HG03097 (cell line): ENCODE results near the gene SLC27A3.

Source experiments
- ATAC-seq: cut with Tn5 transposase; IDR thresholded peaks from one replicate; pipeline ENCODE4 v1.9.1; 2021; ENCODE audit not compliant: unreplicated experiment, low FRiP score

SLC27A3 gene, protein sequence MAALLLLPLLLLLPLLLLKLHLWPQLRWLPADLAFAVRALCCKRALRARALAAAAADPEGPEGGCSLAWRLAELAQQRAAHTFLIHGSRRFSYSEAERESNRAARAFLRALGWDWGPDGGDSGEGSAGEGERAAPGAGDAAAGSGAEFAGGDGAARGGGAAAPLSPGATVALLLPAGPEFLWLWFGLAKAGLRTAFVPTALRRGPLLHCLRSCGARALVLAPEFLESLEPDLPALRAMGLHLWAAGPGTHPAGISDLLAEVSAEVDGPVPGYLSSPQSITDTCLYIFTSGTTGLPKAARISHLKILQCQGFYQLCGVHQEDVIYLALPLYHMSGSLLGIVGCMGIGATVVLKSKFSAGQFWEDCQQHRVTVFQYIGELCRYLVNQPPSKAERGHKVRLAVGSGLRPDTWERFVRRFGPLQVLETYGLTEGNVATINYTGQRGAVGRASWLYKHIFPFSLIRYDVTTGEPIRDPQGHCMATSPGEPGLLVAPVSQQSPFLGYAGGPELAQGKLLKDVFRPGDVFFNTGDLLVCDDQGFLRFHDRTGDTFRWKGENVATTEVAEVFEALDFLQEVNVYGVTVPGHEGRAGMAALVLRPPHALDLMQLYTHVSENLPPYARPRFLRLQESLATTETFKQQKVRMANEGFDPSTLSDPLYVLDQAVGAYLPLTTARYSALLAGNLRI

GRCh38 chr1:153774780-153775457, at the start of gene SLC27A3:
Gene SLC27A3 (plus strand): TSS chr1:153775407. CDS start chr1:153775498, 91 bp downstream.
- peak; percentile 18 for ATAC-seq

DNA sequence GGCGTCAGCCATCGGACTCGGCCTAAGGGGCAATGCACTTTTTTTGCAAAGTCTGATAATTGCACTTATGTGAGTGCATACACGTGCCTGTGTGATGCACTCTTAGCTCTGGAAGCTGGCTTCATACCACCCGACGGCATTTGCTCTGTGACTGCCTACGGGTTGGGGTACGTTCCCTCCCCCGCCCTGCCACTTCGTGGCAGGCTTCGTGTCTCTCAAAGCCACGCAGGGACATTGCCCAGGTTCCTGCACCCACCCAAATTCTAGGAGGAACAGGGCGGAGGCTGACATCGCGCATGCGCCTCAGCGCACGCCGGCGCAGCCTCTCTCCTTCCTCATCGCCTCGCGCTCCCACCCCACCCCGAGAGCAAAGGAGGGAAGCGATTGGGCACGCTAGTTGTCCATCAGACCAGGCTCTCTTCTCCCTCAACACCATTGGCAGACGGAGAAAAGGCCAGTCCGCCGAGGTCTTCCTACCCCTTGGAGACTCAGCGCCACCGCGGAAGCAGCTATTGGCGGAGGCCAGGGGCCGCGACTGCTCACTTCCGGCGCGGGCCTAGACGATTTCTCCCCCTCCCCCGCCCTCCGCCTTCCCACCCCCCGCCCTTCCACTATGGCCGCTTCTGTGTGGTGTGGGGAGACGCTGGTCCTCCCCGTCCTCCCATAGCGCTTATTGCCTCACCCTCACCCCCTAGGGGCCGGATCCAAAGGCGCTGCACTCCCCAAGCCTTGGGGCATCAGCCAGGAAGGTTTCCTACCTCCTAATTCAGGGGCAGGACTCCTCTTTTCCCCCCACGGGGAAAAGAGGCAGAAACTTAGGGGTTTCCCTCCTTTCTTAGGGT, 47.5 kb upstream of the SLC27A3 start, which contains the start of gene INTS3:
INTS3 (plus strand) TSS at position 588 of the 842 bp plus-strand sequence. CDS start 585 bp downstream, outside the sequence.
- peak; percentile 91 for ATAC-seq

- no peak for ATAC-seq
Measured at GRCh38 chr1:153728305-153729066, 46.7 kb upstream of the SLC27A3 start.

DNA sequence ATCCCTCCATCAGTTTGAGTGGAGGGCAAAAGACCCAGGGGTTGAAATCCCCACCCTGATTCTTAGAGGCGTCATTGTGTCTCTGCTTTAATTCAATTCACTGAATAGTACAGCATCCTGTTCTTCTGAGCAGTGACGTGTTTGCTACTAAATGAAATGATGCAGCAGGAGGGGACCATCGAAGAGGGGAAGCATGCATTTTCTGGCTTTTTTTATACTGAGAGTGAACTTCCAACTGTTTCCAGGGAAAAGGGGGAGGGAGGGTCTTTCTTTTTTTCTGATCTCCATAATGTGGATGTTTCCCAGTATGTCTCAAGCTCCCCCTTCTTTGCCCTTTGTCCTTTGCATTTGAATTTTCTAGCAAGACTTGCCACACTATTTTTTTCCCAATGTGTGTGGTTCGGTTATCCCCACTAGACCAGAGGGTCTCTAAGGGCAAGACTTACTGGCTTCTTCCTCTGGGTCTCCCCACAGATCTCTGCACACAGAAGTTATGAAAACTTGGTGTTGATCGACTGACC, 44.7 kb upstream of the SLC27A3 start:
- no peak for ATAC-seq

DNA sequence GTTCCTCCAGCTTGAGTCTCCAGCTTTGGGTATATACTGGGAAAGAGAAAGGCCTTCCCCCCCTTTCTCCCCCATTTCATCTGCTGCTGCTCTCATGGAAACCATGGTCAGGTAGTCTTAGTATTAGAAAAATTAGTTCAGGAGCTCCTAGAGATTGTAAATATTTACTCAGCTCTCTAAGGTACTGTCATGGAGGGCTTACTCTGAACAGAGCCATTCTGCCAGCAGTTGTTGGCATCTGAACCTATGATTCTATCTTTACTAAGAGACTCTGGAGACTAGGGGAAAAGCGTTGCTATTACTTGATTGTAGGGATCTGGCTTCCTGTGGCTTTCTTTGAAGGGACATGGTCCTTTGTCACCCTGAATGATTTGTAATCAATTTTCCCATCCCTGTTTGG, 41.2 kb upstream of the SLC27A3 start:
- ATAC-seq, result no peak

DNA sequence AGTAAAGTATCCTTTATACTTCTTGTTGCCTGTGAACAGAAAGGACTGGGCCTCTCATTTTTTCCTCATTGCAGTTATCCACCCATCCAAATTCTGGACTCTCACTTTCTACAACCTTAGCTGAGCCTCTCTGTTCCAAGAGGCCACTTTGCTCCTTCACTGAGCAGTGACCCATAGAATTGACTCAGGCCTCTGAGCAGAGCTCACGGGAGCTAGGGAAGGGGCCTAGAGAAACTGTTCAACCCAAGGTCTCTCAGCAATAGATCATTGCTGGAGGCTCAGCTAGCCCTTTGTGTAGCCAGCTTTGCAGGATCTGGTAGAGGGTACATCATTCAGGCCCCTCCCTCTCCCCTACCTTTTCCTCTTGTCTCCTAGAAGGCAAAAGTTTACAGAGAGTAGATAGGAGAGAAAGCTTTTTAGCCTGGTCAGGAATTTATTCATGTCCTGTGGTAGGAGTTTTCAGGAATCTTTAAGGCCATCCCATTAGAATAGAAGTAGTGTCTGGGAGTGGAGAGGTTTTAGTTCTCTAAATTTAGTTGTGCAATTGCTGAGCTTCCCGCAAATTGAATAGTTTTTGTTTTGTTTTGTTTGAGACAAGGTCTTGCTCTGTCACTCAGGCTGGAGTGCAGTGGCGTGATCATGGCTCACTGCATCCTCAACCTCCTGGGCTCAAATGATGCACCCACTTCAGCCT, 40.7 kb upstream of the SLC27A3 start:
- ATAC-seq, result no peak

DNA sequence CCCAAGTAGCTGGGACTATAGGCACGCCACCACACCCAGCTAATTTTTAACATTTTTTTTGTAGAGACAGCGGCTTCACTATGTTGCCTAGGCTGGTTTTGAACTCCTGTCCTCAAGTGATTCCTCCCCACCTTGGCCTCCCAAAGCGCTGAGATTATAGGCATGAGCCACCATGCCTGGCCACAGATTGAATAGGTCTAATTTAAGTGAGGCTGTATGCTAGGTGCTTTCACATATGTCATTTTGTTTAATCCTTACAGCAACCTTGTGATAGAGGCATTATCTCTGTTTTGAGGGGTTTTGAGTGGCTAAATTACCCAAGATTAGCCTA, 40.2 kb upstream of the SLC27A3 start:
- no peak for ATAC-seq

DNA sequence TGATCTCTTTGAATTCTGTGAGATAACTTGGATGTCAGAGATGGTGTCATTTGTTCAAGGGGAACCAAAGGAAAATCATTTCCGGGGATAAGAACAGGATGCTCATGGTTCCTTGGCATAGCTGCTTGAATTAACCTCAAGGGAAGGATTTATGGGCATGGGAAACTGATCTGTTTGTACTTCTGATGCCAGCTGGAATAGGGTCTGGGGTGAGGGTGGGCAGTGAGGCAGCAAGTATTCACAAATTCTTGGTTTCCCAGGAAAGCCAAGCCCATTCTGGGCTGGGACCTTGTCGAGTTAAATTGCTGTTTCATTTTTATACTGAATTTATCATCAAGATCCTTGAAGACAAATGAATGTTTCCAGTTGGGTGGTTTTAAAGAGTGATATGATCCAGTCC, 33.2 kb upstream of the SLC27A3 start:
- no peak for ATAC-seq

GRCh38 chr1:153742411-153743142, 32.6 kb upstream of the SLC27A3 start:
- ATAC-seq, result peak; percentile 54

DNA sequence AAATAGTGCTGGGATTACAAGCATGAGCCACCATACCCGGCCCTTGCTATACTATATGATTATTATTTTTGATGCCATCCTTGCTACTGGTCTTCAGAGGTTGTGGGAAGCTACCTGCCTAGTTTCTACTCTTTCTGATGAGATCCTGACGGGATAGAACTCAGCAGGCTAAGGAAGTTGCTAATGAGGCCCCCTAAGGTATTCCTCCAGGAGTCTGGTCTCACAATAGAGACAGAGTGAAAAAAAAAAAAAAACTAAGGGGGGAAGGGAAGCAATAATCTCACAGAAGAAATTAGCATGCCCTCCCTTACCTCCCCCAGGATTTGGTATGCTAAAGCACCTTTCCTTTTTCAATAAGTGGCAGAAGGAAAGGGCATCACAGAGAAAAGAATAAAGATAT, 29.8 kb upstream of the SLC27A3 start:
- ATAC-seq, result no peak

- no peak for ATAC-seq
Measured at GRCh38 chr1:153746174-153746573, 29.0 kb upstream of the SLC27A3 start.

DNA sequence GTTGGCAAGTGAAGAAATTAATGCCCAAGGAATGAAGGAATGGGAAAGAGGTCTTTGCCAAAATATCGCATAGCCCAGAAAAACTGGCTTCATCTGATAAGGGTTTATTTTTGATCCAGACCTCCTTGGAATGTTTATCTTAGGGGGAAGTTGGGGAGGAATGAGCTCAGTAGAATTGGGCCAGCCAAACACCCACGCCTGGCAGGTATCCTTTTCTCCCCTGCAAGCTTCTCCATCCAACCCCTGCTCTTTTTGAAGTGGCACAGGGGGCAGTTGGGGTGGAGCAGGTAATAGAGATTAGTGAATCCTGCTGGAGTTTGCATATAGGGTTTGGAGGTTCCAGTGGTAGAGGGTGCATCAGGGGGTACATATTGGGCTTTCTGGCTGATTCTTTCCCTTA, 26.3 kb upstream of the SLC27A3 start:
- ATAC-seq, result no peak

DNA sequence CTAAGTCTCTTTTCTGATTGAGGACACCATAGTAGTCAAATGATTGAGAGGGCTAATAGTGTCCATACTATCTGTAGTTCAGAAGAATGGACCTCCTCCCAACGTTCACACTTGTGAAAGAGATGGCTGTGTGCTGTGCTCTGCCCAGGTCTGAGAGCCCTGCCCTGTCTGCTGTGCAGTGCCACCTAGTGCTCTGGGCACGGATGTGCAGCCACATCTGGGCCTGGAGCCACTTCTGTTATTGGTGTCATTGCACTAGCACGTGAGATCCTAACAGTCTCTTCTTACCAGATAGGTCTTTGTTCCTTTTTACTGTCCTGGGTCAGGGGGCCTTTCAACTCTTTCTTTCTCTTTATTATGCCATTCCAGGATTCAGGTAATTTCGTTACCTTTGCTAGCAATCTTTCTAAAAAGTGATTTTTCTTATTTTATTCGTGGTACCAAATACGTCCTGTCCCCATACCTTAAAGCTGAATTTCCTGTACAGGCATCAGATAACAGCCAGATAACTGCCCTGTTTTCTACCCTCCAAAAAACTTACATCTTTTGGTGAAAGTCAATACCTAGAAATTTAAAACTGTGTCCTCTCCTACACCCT, 25.7 kb upstream of the SLC27A3 start:
- peak; percentile 63 for ATAC-seq

GRCh38 chr1:153750026-153750995, 24.9 kb upstream of the SLC27A3 start:
- no peak for ATAC-seq

GRCh38 chr1:153752072-153752471, 23.1 kb upstream of the SLC27A3 start:
- ATAC-seq, result no peak

DNA sequence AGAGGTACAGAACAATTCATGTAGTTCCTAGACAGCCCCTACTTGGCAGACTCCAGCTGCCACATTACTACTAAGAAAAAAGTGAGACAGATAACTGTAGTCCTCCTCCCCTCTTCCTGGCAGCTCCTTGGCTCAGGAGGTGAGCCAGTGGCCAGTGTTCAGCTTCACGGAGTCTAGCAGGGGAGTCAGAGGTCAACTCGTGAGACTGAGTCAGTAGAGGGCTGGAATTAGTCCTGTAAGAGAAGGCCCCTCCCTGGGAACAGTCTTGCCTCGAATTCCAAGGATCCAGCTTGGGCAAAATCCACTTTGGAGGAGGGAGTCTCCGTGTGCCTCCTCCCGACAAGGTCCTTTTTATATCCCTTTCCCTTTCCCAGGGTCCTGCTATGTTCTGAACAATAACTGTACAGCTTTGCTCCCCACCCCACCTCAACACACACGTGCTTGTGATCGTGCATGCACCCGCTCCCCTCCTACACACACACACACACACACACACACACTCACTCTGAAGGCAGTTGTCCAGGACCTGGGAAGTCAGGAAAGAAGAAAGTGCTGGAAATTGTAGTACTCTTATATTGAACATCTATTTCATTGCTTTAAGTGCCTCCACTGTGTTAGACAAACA, 22.5 kb upstream of the SLC27A3 start:
- no peak for ATAC-seq
